Spleen (tissue), 11 donors: ENCODE data around the gene GRIK1. TPM values are rescaled to one million over a fixed set of nuclear protein-coding genes. Genes with fewer than 3 reads are reported as not detected.

ENCODE experiments used
- DNase-seq: peaks from one replicate; pipeline ENCODE4 v3.0.0-alpha.2; 2020
- H3K27ac ChIP-seq, 8 donors: fragments of 200-600 bp; sonication (generic) in 7 of 8; 1 replicate in 4 of 8; 2 replicates in 4 of 8; pipeline versions ENCODE4 v1.5.0 to v1.8.0; 2016 to 2021; ENCODE audit warnings: inconsistent platforms in 4 of 8, mild to moderate bottlenecking in 4 of 8, moderate library complexity in 1 of 8
- H3K27me3 ChIP-seq, 7 donors: fragments of 200-600 bp; sonication (generic) in 6 of 7; replicated peaks in 1 of 7; 1 replicate in 4 of 7; 2 replicates in 3 of 7; pipeline versions ENCODE4 v1.5.0 to v1.8.0; 2016 to 2021; ENCODE audit warnings: inconsistent platforms in 3 of 7, mild to moderate bottlenecking in 1 of 7
- H3K36me3 ChIP-seq, 6 donors: fragments of 200-600 bp; sonication (generic) in 5 of 6; 1 replicate in 4 of 6; 2 replicates in 2 of 6; pipeline versions ENCODE4 v1.5.0 to v1.8.0; 2016 to 2021; ENCODE audit warnings: inconsistent platforms in 2 of 6
- H3K4me1 ChIP-seq, 6 donors: fragments of 200-600 bp; sonication (generic) in 5 of 6; 1 replicate in 3 of 6; 2 replicates in 3 of 6; pipeline versions ENCODE4 v1.5.0 to v1.8.0; 2016 to 2021; ENCODE audit warnings: inconsistent platforms in 3 of 6
- H3K4me3 ChIP-seq, 8 donors: fragments of 200-600 bp; sonication (generic) in 7 of 8; 1 replicate in 4 of 8; 2 replicates in 4 of 8; pipeline versions ENCODE4 v1.5.0 to v1.8.0; 2016 to 2021; ENCODE audit warnings: inconsistent platforms in 4 of 8, mild to moderate bottlenecking in 4 of 8, moderate library complexity in 2 of 8
- H3K9me3 ChIP-seq, 8 donors: fragments of 200-600 bp; sonication (generic) in 7 of 8; 1 replicate in 4 of 8; 2 replicates in 4 of 8; pipeline versions ENCODE4 v1.5.0 to v1.8.0; 2016 to 2021; ENCODE audit warnings: inconsistent platforms in 4 of 8
- POLR2A ChIP-seq, 3 donors: fragments of 450-650 bp; IDR thresholded peaks; one replicate each; pipeline ENCODE4 v1.5.1; 2017; ENCODE audit warnings: antibody characterized with exemption in 3 of 3, mild to moderate bottlenecking in 1 of 3
- POLR2AphosphoS5 ChIP-seq, 3 donors: sonication (generic); formaldehyde crosslinking; IDR thresholded peaks; one replicate each; pipeline ENCODE4 v1.5.1; 2017; ENCODE audit warnings: antibody characterized with exemption in 3 of 3
- WGBS, 5 donors: extraction: QIAGEN DNeasy Blood & Tissue Kit in 3 of 5; methylation state at CpG; one replicate each; pipeline versions ENCODE4 v1.1.5 to v1.1.7; 2013 to 2018; 5-methylcytosine and 5-hydroxymethylcytosine counted together
- intact Hi-C: fragments of 100-400 bp; cut with DNase I; formaldehyde crosslinking; loops from one replicate; pipeline ENCODE4 v1.15.0; 2023; ENCODE audit warnings: low total_unique reads
- polyA plus RNA-seq, 3 donors: library from polyadenylated mRNA; stranded (reverse); fragments of 200-250 nt; gene quantifications; one replicate each; pipeline ENCODE4 v1.2.1, GENCODE V29; 2013
- total RNA-seq, 7 donors: library from RNA; depleted of rRNA in 3 of 7; stranded (reverse); fragments of >200 nt in 3 of 7; fragmentation: NEBNext Ultra II Directional in 4 of 7; extraction: Animal tissue kit (Norgen Biotek cat#: 25700) in 4 of 7; gene quantifications; one replicate each; pipeline versions ENCODE4 v1.1.0 to v1.2.1, GENCODE V29; 2016 to 2021
- TF ChIP-seq, protein P1 (sequence below), 11 experiments: fragments of 200-600 bp in 7 of 11; fragments of 450-650 bp in 4 of 11; sonication (generic) in 4 of 11; IDR thresholded peaks in 8 of 11; conservative IDR thresholded peaks in 3 of 11; 1 replicate in 7 of 11; 2 replicates in 4 of 11; pipeline versions ENCODE4 v1.4.0 to v1.8.0; 2016 to 2021; ENCODE audit warnings: antibody characterized with exemption in 11 of 11, inconsistent platforms in 4 of 11, mild to moderate bottlenecking in 1 of 11
- donor health status: healthy with polysubstance abuse.
- donor health status: DM: no; HTN: no; CAD: no; lungs with moderate emphysema.
- donor health status: DM: no; HTN: no; CAD: no.
- donor health status: Bipolar disorder and iron deficiency.
- donor health status: healthy.
- donor health status: DM: no; HTN: no; CAD: no.
- donor health status: DM: yes; HTN: yes; CAD: no.

Gene GRIK1
- total and polyA plus RNA-seq, 10 donors = 0.02 to 0.17 (median 0.04) TPM; not detected in 7

DNA sequence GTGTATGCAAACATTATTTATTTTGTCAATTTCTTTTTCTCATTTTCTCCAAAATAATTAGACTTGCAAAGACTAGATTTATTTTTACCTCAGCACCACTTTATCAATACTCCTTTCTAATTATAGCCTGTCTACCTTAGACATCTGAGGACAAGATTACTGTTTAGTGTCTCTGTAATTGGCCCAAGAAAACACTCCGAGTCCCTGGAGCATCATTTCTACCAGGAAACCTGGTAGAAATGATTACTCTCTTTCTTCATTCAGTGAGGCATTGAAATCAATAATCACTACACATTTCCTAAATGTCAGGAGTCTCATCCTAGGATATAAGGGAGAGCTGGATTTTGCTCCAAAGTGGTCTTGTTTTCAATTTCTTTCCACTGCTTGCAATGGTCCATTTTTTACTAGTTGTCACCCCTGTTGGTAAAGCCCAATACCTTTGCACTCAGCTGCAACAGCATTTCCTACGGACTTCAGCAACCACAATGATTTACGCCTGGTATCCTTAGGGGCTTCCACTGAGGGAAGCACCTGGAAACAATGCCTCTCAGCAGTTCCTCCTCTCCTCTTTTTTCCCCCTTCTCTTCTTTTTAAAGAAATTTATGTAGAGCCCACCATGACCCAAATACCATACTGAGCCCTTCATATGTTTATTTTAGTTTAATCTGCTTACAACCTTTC lies 64.6 kb downstream of the GRIK1 start:
- TF ChIP-seq POLR2A (IDR thresholded peaks at IDR 0.05) = no peak
- TF ChIP-seq, protein P1, sequence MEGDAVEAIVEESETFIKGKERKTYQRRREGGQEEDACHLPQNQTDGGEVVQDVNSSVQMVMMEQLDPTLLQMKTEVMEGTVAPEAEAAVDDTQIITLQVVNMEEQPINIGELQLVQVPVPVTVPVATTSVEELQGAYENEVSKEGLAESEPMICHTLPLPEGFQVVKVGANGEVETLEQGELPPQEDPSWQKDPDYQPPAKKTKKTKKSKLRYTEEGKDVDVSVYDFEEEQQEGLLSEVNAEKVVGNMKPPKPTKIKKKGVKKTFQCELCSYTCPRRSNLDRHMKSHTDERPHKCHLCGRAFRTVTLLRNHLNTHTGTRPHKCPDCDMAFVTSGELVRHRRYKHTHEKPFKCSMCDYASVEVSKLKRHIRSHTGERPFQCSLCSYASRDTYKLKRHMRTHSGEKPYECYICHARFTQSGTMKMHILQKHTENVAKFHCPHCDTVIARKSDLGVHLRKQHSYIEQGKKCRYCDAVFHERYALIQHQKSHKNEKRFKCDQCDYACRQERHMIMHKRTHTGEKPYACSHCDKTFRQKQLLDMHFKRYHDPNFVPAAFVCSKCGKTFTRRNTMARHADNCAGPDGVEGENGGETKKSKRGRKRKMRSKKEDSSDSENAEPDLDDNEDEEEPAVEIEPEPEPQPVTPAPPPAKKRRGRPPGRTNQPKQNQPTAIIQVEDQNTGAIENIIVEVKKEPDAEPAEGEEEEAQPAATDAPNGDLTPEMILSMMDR (IDR thresholded peaks at IDR 0.05 in 8 of 11, conservative IDR thresholded peaks at IDR 0.05 in 3 of 11) = no peak
- no peak for TF ChIP-seq POLR2AphosphoS5 (IDR thresholded peaks at IDR 0.05)
- intact Hi-C loops = no loop called here

DNA sequence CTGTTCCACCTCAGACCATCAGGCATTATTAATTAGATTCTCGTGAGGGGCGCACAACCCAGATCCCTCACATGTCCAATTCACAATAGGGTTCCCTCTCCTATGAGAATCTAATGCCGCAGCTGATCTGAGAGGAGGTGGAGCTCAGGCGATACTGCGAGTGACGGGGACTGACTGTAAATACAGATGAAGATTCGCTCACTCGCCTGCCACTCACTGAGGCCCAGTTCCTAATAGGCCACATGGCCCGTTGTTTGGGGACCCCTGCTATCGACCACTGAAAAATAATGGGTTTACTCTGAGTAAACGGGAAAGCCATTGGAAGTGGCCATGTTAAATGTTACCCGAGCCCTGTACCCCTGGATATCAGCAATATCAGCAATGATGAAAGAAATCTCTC lies 65.9 kb downstream of the GRIK1 start:
- H3K27ac ChIP-seq = no peak overlapping the region
- no peak for DNase-seq
- no peaks in the 10 kb centered on the region for H3K4me1 ChIP-seq
- no peaks in the 10 kb centered on the region for H3K36me3 ChIP-seq
- 89 to 97% (median 95%) methylated on average over 12 of the region's 12 CpGs for WGBS, 5 donors
- H3K27me3 ChIP-seq = no peaks in the 10 kb centered on the region
- no peaks in the 10 kb centered on the region for H3K9me3 ChIP-seq
- intact Hi-C loops = no loop called here
- TF ChIP-seq POLR2AphosphoS5 (IDR thresholded peaks at IDR 0.05) = no peak
- TF ChIP-seq, protein P1 (IDR thresholded peaks at IDR 0.05 in 8 of 11, conservative IDR thresholded peaks at IDR 0.05 in 3 of 11) = no peak
- TF ChIP-seq POLR2A (IDR thresholded peaks at IDR 0.05) = no peak
- no peak overlapping the region for H3K4me3 ChIP-seq

More for the DNA sequence above, 64.6 kb downstream of the GRIK1 start:
- Histone ChIP-seq H3K27me3 (no peaks in the 10 kb centered on the region), H3K27ac (no peak overlapping the region), H3K36me3 (no peaks in the 10 kb centered on the region), H3K9me3 (no peaks in the 10 kb centered on the region), H3K4me1 (no peaks in the 10 kb centered on the region), H3K4me3 (no peak overlapping the region)
- DNase-seq = no peak
- WGBS, 5 donors = 46 to 60% (median 51%) methylated on average over 3 of the region's 3 CpGs

DNA sequence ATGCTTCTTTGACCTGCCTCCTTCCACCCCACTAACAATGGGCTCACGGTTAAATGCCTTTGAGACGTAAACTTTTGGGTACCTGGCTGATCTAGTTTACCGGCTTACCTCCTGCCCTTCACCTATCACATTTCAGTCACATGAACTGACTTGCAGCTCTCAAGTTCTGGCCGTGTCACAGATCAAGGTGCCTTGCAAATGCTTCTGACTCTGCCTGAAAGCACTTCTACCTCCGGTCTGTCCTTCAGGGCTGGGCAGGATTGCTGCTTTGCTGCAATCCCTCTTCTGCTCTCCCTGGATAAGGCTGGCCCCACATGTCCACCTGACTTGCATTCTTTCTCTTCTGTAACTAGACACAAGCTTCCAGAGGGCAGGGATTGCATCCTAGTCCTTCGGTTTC lies 69.0 kb downstream of the GRIK1 start:
- no peaks in the 10 kb centered on the region for H3K9me3 ChIP-seq
- H3K4me3 ChIP-seq = no peak overlapping the region
- no peaks in the 10 kb centered on the region for H3K36me3 ChIP-seq
- H3K4me1 ChIP-seq = no peaks in the 10 kb centered on the region
- 78 to 89% (median 85%) methylated on average over 6 of the region's 6 CpGs for WGBS, 5 donors
- no peak overlapping the region for H3K27ac ChIP-seq
- DNase-seq = no peak
- peaks cover 0 to 3% (median 0%) of the 10 kb centered on the region in 7 donors for H3K27me3 ChIP-seq
- intact Hi-C loops = no loop called here
- TF ChIP-seq POLR2A (IDR thresholded peaks at IDR 0.05) (no peak), POLR2AphosphoS5 (IDR thresholded peaks at IDR 0.05) (no peak)
- TF ChIP-seq, protein P1 (IDR thresholded peaks at IDR 0.05 in 8 of 11, conservative IDR thresholded peaks at IDR 0.05 in 3 of 11) = no peak

DNA sequence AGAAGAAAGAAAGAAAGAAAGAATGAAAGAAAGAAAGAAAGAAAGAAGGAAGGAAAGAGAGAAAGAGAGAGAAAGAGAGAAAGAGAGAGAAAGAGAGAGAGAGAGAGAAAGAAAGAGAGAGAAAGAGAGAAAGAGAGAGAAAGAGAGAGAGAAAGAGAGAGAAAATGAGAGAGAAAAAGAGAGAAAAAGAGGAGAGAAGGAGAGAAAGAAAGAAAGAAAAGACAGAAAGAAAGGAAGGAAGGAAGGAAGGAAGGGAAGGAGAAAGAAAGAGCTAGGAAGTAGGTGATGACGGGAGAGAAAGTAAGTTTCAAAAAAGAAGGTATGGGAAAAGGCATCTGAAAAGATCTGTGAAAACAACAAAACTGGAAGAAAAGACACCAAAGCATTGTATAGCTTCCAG lies 72.0 kb downstream of the GRIK1 start:
- Histone ChIP-seq H3K36me3 (no peaks in the 10 kb centered on the region), H3K27ac (no peak overlapping the region), H3K4me3 (no peak overlapping the region), H3K9me3 (no peaks in the 10 kb centered on the region), H3K27me3 (peaks cover 0 to 6% (median 0%) of the 10 kb centered on the region in 7 donors), H3K4me1 (no peaks in the 10 kb centered on the region)
- intact Hi-C loops = no loop called here
- TF ChIP-seq, protein P1 (IDR thresholded peaks at IDR 0.05 in 8 of 11, conservative IDR thresholded peaks at IDR 0.05 in 3 of 11) = no peak
- TF ChIP-seq POLR2AphosphoS5 (IDR thresholded peaks at IDR 0.05) (no peak), POLR2A (IDR thresholded peaks at IDR 0.05) (no peak)
- DNase-seq = no peak
- 62 to 76% (median 68%) methylated on average over 1 of the region's 1 CpG for WGBS, 5 donors
